ENCODE results near the gene IGSF11.
"Not testable (repeated sequence)": the region's sequence is repeated elsewhere in the genome, so short reads cannot be mapped to it uniquely, and the experiment has no call there.

Gene IGSF11

DNA sequence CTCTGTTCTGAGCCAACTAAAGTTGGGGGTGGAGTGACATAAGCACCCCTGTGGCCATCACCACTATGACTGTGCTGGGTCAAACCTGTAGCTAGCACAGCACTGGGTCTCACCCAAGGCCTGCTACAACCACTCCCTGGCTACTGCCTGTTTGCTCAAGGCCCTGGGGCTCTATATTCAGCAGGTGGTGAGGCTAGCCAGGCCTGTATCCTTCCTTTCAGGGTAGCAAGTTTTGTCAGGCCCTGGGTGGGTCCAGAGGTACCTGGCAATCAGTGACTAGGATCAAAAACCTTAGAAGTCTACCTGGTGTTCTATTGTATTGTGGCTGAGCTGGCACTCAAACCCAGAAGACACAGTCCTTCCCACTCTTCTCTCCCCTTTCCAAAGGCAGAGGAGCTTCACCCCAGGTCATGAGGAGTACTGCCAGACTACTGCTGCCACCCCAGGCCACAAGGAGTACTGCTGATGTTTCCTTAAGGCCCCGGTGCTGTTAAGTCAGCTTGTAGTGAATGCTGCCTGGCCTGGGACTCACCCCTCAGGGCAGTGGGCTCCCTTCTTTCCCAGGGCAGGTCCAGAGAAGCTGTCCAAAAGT, 170.8 kb downstream of the IGSF11 start:
- DNase-seq (ENCODE audit: low spot score) = no peak

DNA sequence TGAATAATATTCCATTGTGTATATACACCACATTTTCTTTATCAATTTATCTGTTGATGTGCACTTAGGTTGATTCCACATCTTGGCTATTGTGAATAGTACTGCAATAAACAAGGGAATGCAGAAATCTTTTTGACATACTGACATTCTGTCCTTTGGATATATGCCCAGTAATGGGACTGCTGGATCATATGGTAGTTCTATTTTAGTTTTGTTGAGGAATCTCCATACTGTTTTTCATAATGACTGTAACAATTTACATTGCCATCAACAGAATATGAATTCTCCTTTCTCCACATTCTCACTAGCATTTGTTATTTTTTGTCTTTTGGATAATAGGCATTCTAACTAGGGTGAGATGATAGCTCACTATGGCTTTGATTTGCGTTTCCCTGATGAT, 174.7 kb downstream of the IGSF11 start:
- no peak for DNase-seq (ENCODE audit: low spot score)

DNA sequence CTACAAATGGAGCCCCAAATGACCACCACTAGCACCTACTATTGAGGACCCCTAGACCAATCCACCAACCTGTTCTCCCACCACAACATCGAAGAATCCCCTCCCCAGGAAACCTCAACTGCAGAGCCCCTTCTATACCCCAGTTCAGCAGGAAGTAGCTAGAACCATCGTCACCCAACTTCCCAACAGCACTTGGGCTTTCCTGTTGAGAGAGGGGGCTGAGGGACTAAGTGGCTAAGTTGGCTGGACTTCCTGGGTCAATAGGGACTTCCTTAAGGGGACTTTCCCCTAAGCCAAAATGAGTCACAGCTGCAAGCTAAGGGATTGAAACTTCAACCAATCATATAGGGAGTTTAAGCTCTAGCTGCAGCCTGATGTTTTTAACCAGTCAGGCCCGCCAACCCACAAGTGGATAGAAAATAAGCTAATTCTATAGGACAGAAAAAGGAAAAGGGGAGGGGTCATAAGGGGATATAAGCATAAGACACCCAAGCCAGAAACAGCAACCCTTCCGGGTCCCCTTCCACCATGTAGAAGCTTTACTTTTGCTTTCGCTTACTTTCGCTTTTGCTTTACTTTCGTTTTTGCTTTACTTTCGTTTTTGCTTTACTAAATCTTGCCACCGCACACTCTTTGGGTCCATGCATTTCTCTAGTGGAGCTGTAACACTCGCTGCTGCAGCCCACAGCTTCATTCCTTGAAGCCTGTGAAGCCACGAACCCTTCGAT, 183.0 kb downstream of the IGSF11 start:
- DNase-seq (ENCODE audit: low spot score) = not testable (repeated sequence)

DNA sequence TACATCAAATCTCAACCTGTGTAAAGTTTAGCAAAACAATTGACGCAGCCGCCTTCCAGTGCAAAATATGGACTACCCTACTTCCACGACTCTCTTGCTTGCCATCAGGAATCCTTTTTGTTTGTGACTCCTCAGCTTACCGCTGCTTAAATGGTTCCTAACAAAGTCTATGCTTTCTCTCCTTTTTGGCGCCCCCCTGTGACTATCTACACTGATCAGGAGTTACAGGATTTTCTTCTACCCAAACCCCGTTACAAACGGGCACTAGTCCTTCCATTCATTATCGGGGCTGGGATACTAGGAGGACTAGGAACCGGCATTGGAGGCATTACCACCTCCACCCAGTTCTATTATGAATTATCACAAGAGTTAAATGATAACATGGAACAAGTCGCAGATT, 184.0 kb downstream of the IGSF11 start:
- DNase-seq (ENCODE audit: low spot score) = no peak
